HG03521 (cell line): ENCODE results near the gene CENPS.
A peak's percentile ranks its signal among the peaks of the same experiment; 100 is the strongest.
"Not testable (repeated sequence)": the region's sequence is repeated elsewhere in the genome, so short reads cannot be mapped to it uniquely, and the experiment has no call there.

Experiments
- ATAC-seq: cut with Tn5 transposase; IDR thresholded peaks from one replicate; pipeline ENCODE4 v1.9.1; 2021; ENCODE audit warnings: mild to moderate bottlenecking, moderate library complexity; ENCODE audit not compliant: unreplicated experiment

CENPS gene

GRCh38 chr1:10430216-10431069 is at the start of gene CENPS:
Gene CENPS, plus strand, starts transcription at chr1:10430433. Its CDS starts 85 bp downstream, at chr1:10430518.
- ATAC-seq, result peak; percentile 74

GRCh38 chr1:10380594-10381275 is 49.5 kb upstream of the CENPS start:
- no peak for ATAC-seq

- ATAC-seq, result no peak
These were observed 46.6 kb upstream of the CENPS start for GRCh38 chr1:10383630-10384029.

- ATAC-seq, result no peak
These were observed 46.0 kb upstream of the CENPS start for GRCh38 chr1:10384219-10384618.

- no peak for ATAC-seq
These were observed 43.2 kb upstream of the CENPS start for GRCh38 chr1:10386761-10387676.

- ATAC-seq, result no peak
These were observed 42.4 kb upstream of the CENPS start for GRCh38 chr1:10387677-10388386.

GRCh38 chr1:10388387-10388715 is 41.9 kb upstream of the CENPS start:
- ATAC-seq, result no peak

- ATAC-seq, result no peak
These were observed 40.8 kb upstream of the CENPS start for GRCh38 chr1:10389271-10389973.

- no peak for ATAC-seq
These were observed 33.4 kb upstream of the CENPS start for GRCh38 chr1:10396870-10397269.

- ATAC-seq, result no peak
These were observed 31.9 kb upstream of the CENPS start for GRCh38 chr1:10398278-10398733.

GRCh38 chr1:10398734-10399443 is 31.3 kb upstream of the CENPS start, which contains the start of gene PGD:
Gene PGD, plus strand, starts transcription at chr1:10399064. Its CDS starts 54 bp downstream, at chr1:10399118.
- ATAC-seq, result peak; percentile 93

- ATAC-seq, result no peak
These were observed 30.7 kb upstream of the CENPS start for GRCh38 chr1:10399444-10399941.

- ATAC-seq, result no peak
These were observed 30.2 kb upstream of the CENPS start for GRCh38 chr1:10400013-10400412.

- ATAC-seq, result no peak
These were observed 29.0 kb upstream of the CENPS start for GRCh38 chr1:10401281-10401680.

GRCh38 chr1:10402729-10403274 is 27.4 kb upstream of the CENPS start:
- no peak for ATAC-seq

GRCh38 chr1:10407201-10407600 is 23.0 kb upstream of the CENPS start:
- no peak for ATAC-seq

- no peak for ATAC-seq
These were observed 14.9 kb upstream of the CENPS start for GRCh38 chr1:10415211-10415930.

GRCh38 chr1:10415967-10416366 is 14.3 kb upstream of the CENPS start:
- ATAC-seq, result not testable (repeated sequence)
